Esophagus squamous epithelium (tissue), 4 donors: Measurements from ENCODE around the gene TOPAZ1. TPM values are rescaled to one million over a fixed set of nuclear protein-coding genes. Genes with fewer than 3 reads are reported as not detected.

Experiments used
- total RNA-seq, 4 donors: library from RNA; depleted of rRNA; stranded (reverse); fragments of >200 nt; gene quantifications; one replicate each; pipeline ENCODE4 v1.1.0, GENCODE V29; 2016

Gene TOPAZ1
- total RNA-seq, 4 donors from 2014 or later, result not detected

Other genes starting within 250 kb of the TOPAZ1 start
- 10 to 100 TPM; 15.6 to 25.0 (median 22.6) TPM for gene TCAIM, start 96.9 kb downstream of the TOPAZ1 start, total RNA-seq
- gene ZNF445, start 235.8 kb downstream of the TOPAZ1 start, total RNA-seq, result 1 to 10 TPM; 3.2 to 6.9 (median 4.6) TPM